A549 treated with CpdA at 1 μM for 4 hours (cell line): ENCODE measurements around the gene UBE3B. TPM values are rescaled to one million over a fixed set of nuclear protein-coding genes. Genes with fewer than 3 reads are reported as not detected.

ENCODE experiments used
- total RNA-seq: library from RNA; stranded (reverse); fragments of 200-300 nt; extraction: Qiagen RNA extraction; gene quantifications from 5 replicates; pipeline ENCODE4 v1.2.3, GENCODE V29; 2022; ENCODE audit warnings: low read depth

Gene UBE3B
- 12.2 to 17.8 TPM (median 14.7 TPM) in 5 replicates for total RNA-seq

GRCh38 chr12:109477185-109477962 is at the start of gene UBE3B, which contains the start of gene KCTD10:
Gene UBE3B, plus strand, starts transcription at chr12:109477634. Its CDS starts 5,918 bp downstream, at chr12:109483552.
Gene KCTD10, minus strand, starts transcription at chr12:109477300. Its CDS starts 38 bp downstream, at chr12:109477262.

GRCh38 chr12:109573029-109573913 is 95.8 kb downstream of the UBE3B start, which contains the start of the genes MMAB and MVK:
Gene MMAB, minus strand, starts transcription at chr12:109573504. Its CDS starts 24 bp downstream, at chr12:109573480.
Gene MVK, plus strand, starts transcription at chr12:109573794. Its CDS starts 1,029 bp downstream, at chr12:109574823.

Other genes with a start within 250 kb of the UBE3B start
- gene FOXN4, start 168.3 kb upstream of the UBE3B start, total RNA-seq: 0.03 to 0.12 TPM in 2 of 5 replicates, not detected in the others
- gene MYO1H, start 129.7 kb upstream of the UBE3B start, total RNA-seq: not detected in 5 replicates
- gene KCTD10, start 334 bp upstream of the UBE3B start, total RNA-seq: 37.9 to 57.0 TPM (median 42.0 TPM) in 5 replicates
- 24.0 to 31.4 TPM (median 27.6 TPM) in 5 replicates for gene MMAB, start 95.9 kb downstream of the UBE3B start, total RNA-seq
- gene MVK, start 96.2 kb downstream of the UBE3B start, total RNA-seq: 6.5 to 9.7 TPM (median 7.7 TPM) in 5 replicates
- 3.1 to 7.6 TPM (median 6.5 TPM) in 5 replicates for gene FAM222A, start 236.2 kb downstream of the UBE3B start, total RNA-seq